ENCODE results near the gene EIF2S3B.

Gene EIF2S3B

GRCh38 chr12:10497602-10498001 is 8.1 kb upstream of the EIF2S3B start:
- no peak overlapping the region for H3K27ac ChIP-seq
- TF ChIP-seq CTCF (conservative IDR thresholded peaks at IDR 0.05): no peak
- no peak for TF ChIP-seq ZFX (IDR thresholded peaks at IDR 0.05)

DNA sequence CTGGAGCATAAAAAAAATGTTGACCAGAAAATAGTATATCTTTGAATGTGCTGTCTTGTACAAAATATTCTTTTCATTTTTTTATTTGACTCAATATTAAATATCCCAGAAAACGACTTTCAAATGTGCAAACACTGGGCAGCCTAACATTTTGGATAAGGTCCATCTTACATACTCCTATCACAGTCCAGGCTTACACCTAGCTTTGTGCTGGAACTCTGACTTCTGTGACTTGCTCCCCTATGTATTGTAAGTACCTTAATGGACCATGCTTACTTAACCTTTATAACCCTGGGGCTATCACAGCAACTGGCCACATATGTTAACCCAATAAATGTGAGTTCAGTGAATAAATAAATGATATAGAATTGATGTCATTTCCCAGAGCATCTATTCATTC is 7.6 kb upstream of the EIF2S3B start:
- no peak overlapping the region for H3K27ac ChIP-seq
- TF ChIP-seq ZFX (IDR thresholded peaks at IDR 0.05): no peak
- TF ChIP-seq CTCF (conservative IDR thresholded peaks at IDR 0.05): no peak

- no peak overlapping the region for H3K27ac ChIP-seq
- TF ChIP-seq ZFX (IDR thresholded peaks at IDR 0.05) (no peak), CTCF (conservative IDR thresholded peaks at IDR 0.05) (peak; percentile 54)
Measured at GRCh38 chr12:10501030-10501429, 4.7 kb upstream of the EIF2S3B start.

GRCh38 chr12:10503460-10503859 is 2.2 kb upstream of the EIF2S3B start:
- H3K27ac ChIP-seq: no peak overlapping the region
- no peak for TF ChIP-seq ZFX (IDR thresholded peaks at IDR 0.05)
- TF ChIP-seq CTCF (conservative IDR thresholded peaks at IDR 0.05): no peak

GRCh38 chr12:10511756-10512355 is 6.2 kb downstream of the EIF2S3B start:
- no peak for TF ChIP-seq ZFX (IDR thresholded peaks at IDR 0.05)
- no peak overlapping the region for H3K27ac ChIP-seq

DNA sequence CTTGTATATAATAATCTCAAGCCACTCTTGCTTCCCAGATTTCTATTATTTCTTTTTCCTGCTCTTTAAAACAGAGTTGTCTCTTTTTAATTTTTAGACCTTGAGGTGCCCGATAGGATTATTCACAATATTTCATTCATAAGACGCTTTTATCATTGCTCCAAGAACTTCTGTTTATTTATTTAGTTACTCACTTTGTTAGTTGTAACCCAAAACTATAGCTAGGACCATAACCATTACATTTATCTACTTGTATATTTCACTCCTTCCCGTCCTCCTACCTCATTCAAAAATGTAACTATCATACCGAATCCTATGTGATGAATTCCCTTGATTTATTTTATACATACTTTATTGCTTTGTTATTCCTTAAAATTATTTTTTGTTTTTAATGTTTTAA is 7.1 kb downstream of the EIF2S3B start:
- TF ChIP-seq ZFX (IDR thresholded peaks at IDR 0.05) (no peak), CTCF (conservative IDR thresholded peaks at IDR 0.05) (no peak)
- H3K27ac ChIP-seq: no peak overlapping the region

DNA sequence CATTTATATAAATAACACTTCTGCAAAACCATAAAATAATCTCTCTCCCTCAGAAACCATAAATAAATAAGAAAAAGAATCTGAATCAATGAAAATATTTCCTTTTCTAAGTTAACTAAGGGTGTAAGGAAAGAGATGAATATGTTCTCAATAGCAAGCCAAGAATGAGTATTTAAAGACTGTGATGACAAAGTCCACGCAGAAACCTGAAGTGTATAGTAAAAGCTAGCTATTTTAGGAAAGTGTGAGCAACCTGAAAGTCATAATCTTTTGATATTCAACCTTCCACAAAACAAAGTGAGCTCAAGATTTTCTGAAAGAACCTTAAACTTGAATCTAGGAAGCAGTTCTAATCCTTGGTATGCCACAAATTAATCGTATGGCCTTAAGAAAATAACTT is 15.9 kb downstream of the EIF2S3B start:
- TF ChIP-seq ZFX (IDR thresholded peaks at IDR 0.05) (no peak), CTCF (conservative IDR thresholded peaks at IDR 0.05) (no peak)

More for the DNA sequence above, 15.9 kb downstream of the EIF2S3B start:
- no peak overlapping the region for H3K27ac ChIP-seq

Measured in C4-2B (cell line).